Medulla oblongata (tissue), 1 donor: ENCODE data around the gene KIF1A.
"Not testable (repeated sequence)": the region's sequence is repeated elsewhere in the genome, so short reads cannot be mapped to it uniquely, and the experiment has no call there.

Source experiments
- DNase-seq: peaks from one replicate; pipeline ENCODE4 v3.0.0-alpha.2; 2015; ENCODE audit errors: extremely low spot score

The KIF1A gene

GRCh38 chr2:240787521-240788472 lies 32.2 kb downstream of the KIF1A start:
- no peak for DNase-seq

- DNase-seq: no peak
These were observed 33.1 kb downstream of the KIF1A start for GRCh38 chr2:240786871-240787311.

- no peak for DNase-seq
These were observed 33.6 kb downstream of the KIF1A start for GRCh38 chr2:240786355-240786841.

GRCh38 chr2:240785424-240786335 lies 34.3 kb downstream of the KIF1A start:
- no peak for DNase-seq

- DNase-seq: no peak
These were observed 35.2 kb downstream of the KIF1A start for GRCh38 chr2:240784629-240785423.

- no peak for DNase-seq
These were observed 36.0 kb downstream of the KIF1A start for GRCh38 chr2:240783819-240784621.

- DNase-seq: no peak
These were observed 36.9 kb downstream of the KIF1A start for GRCh38 chr2:240782886-240783818.

- no peak for DNase-seq
These were observed 37.7 kb downstream of the KIF1A start for GRCh38 chr2:240782221-240782885.

GRCh38 chr2:240781471-240782220 lies 38.4 kb downstream of the KIF1A start:
- no peak for DNase-seq

- DNase-seq: no peak
These were observed 39.9 kb downstream of the KIF1A start for GRCh38 chr2:240780023-240780700.

- not testable (repeated sequence) for DNase-seq
These were observed 40.7 kb downstream of the KIF1A start for GRCh38 chr2:240779250-240779832.

GRCh38 chr2:240778426-240778825 lies 41.6 kb downstream of the KIF1A start:
- DNase-seq: no peak

GRCh38 chr2:240777456-240778212 lies 42.4 kb downstream of the KIF1A start:
- no peak for DNase-seq

- DNase-seq: peak; percentile 41
These were observed 44.1 kb downstream of the KIF1A start for GRCh38 chr2:240775905-240776304.

GRCh38 chr2:240774856-240775255 lies 45.2 kb downstream of the KIF1A start:
- no peak for DNase-seq

GRCh38 chr2:240769096-240769495 lies 50.9 kb downstream of the KIF1A start:
- DNase-seq: no peak
